ENCODE measurements around the gene C1R.

The C1R gene

DNA sequence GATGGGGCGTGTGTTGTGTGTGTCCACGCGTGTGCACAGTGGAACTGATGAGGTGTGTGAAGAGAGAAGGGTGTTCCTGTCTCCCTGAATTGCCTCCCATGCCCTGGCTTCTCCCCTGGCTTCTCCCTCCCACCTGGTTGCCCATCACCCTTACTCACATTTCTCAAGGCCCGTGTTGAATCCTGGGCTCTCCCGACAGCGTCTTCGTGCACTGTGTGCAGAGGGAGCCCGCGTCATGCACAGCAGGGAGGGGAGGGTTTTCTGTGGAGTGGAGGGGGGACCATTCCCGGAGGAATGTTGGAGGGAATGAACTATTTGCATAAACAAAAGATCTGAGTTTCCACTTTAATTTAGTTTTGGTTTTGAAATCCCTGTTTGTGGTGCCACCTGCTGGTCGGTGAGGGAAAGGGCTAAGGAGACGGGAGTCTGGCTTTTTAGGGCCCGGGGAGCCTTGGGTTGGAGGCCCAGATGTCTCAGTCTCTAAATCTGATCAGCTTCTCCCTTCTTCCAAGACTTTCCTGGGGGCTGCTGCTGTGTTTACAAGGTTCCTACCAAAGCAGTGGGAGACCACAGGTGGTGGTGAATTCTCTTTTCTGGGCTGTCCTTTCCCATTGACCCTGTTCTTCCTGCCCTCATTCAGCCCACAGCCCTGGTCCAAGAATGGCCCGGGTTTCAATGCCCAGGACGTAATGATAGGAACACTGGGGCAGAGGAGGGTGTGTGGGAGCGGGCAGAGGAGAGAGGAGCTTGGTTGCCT lies at the start of gene C1R:
TSS of gene C1R (minus strand) at position 217 of the 757 bp plus-strand sequence. CDS start at position 160, 57 bp downstream.
- DNase-seq: peak; percentile 57 to 63

DNA sequence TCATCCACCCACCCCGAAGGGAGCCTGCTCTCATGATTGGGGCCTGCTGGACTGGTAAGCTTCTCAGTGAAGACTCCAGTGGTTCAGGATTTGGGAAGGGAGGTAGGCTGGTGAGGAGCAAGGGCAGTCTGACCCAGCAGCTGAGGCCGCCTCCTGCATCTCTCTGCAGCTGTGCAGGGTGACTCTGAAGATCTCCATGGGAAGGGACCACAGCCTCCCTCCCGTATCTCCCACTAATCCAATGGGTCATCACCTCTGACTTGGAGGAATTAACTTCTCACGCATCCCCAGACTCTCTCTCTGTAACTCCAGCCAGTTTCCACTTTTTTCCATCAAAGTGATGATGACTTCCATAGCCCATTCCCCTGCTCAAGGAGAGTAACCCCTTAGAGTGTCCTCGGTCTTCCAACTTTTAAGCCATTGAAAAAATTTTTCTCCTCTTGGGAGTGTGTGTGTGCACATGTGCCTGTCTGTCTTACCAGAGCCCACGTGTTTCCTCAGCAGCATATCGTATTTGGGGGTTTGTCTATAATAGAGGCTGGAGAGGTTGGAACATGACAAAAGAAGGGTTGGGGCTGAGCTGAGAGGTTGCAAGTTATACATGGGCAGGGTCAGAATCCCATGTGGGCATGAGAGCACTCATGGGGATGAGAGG lies 49.2 kb upstream of the C1R start:
- DNase-seq: no peak

DNA sequence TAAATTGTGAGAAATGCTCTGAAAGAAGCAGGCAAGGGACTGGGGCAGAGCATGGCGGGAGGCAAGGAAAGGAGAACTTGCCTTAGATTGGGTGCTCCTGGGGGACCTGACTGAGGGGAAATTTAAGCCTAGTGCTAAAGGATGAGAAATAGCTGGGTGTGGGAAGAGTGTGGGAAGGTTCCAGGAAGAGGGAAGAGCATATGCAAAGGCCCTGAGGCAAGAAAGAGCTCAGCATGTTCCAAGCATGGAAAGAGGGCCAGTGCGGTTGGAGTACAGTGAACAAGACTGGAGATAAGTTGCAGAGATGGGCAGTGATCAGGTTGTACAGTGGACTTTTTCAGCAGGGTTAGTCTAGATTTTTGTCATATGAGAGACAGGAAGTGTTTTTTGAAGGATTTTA lies 47.0 kb upstream of the C1R start:
- no peak for DNase-seq

DNA sequence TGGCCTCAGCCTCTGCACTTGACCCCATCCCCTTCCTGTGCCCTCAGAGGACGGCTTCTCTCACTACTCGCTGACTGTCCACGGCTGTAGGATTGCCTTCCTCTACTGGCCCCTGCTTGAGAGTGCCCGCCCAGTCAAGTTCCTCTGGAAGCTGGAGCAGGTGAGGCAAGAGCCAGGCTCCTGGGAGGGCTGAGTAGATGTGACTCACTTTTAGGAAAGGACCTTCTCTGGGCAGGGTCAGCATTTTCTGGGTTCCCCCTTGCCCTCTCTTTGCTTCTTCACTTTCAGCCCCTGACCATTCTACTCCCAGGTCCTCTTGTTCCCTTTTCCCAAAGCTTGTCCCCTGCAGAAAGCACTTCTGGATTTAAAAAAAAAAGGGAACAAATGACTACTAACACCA lies 45.7 kb upstream of the C1R start:
- no peak for DNase-seq

DNA sequence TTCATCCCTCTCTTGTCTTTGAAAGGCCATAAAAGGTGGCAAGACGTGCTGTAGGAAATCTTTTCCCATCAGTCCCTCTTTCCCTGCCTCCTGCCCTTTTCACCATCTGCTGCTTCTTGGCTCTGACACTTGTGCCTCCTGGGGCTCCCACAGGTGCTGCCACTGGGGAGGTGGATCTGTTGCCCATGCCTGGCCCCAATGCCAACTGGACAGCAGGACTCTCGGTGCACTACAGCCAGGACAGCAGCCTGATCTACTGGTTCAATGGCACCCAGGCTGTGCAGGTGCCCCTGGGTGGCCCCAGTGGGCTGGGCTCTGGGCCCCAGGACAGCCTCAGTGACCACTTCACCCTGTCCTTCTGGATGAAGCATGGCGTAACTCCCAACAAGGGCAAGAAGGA lies 44.4 kb upstream of the C1R start:
- no peak for DNase-seq

DNA sequence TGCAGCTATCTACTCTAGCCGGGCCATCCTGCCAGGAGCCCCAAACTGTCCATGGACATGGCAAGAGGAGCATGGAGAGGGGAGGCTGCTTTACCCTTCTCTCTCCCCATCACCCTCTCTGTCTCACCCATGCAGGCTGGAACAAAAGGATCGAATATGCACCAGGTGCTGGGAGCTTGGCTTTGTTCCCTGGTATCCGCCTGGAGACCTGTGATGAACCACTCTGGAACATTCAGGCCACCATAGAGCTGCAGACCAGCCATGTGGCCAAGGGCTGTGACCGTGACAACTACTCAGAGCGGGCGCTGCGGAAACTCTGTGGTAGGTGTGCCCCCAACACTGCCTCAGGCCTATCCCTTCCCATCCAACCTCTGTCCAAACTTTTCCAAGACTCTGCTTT lies 43.8 kb upstream of the C1R start:
- no peak for DNase-seq

DNA sequence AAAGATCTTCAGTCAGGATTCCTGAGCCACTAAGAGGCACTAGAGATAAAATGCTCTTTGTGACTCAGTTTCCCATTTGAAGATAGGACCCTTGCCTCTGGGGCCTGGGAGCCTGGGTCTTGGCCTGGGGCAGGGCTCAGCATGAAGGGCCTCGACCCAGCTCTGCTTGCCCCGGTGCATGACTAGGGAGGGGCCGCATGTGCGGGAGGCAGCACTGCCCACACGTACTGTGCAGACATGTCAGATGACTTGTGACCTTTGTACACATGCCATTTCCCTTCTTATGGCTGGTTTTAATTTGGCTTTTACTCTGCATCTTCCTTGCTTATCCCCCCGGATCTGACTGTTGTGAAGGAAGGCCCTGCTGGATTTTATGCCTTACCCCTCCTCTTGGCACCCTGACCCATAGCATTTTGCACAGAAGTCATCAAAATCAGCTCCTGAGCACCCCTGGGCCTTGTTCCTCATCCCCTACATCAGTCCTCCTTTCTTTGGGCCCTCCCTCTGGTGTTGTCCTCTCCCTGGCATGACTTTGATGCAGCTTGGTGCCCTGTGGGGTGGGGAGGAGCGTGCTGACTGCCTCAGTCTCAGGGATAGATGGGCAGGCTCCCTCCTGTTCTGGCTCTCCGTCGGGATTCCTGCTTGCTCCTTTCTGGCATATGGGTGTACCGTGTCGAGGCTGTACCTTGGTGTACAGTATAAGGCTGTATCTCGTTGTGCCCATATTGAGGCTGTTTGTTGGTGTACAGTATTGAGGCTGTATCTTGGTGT lies 42.3 kb upstream of the C1R start:
- DNase-seq: no peak

DNA sequence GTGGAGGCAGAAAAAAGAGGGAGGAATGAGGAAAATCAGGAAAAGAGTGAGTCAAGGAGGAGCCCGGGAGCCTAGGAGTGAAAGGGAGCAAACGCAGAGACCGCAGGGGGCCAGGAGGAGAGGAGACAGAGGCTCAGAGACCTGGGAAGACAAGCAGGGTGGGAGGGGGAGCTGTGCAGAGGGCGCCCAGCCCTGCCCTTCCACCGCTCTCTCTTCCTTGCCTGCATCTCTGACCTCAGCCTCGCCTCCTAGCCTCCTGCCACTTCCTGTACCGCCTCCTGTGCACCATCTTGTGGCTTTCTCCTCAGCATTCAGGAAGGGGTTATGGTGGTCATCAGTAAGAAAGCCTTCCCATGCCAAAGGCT lies 39.2 kb upstream of the C1R start:
- DNase-seq: no peak

DNA sequence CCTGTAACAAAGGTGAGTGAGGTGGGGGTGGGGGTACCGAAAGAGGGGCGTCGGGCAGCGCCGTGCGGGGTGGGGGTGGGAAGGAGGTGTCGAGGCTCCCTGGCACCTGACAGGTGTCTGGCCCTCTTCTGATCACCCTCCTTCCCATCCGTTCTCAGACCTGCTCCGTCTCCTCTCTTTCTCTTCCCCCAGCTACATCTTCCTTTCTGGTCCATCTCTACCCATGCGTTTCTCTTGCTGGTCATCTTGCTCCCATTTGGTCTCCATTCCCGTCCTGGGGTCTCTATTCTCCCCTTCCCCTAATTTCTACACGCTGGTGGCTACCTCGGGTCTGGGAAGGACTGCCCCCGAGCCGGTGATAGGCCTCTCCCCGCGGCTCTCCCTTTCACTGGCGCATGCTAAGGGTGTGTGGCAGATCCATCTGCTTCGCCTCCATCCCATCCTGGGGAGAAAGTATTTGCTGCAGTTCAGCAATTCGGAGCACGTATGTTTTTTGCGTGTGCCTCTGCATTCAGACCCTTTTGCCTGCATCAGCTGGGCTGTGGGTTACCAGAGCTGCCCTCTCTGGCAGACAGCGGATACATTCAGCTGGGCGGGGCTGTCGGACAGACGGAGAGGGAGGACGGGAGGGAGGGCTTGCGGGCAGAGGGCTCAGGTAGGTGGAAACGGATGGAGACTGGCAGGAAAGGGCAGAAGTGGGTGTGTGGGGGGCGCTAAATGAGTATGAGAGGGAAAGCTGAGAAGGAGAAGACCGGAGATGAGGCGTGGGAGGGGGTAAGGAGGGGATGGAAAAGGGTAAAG lies 38.7 kb upstream of the C1R start:
- DNase-seq: peak; percentile 41 to 42

DNA sequence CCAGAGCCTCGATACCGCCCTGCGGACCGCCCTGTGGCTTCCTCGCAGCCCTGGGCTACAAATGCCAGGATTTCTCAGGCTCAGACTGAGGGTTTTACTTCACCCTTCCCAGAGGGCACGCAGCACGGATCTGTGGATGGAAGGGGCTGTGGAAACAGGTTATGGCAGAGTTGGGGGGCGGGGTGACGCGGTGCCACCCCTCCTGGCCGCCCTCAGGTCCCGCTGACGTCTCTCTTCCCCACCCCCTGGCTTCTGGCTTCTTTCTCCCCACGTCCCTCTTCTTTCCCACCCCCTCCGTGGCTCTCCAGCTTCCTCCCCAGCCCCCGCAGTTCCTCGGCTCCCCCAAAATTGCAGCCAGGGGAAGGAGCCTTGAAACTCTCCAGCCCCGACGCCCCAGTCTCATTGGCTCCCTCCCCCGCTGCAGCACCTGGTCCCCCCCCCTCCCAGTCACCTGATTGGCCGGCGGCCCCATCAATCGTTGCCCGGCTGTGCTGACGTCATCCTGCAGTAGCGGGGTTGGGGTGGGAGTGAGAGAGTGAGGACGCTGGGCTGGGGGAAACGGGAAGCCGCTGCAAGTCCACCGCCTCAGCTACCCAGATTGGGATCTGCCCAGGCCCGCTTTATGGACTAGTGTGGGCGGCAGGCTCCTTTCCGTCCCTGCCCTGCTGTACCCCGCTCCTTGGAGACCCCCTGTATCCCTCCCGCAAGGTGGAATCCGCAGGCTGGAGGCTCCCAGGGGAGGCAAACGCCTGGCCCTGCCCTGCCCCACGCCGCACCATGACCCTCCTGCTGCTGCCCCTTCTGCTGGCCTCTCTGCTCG lies 37.8 kb upstream of the C1R start, which contains the start of gene CLSTN3:
TSS of gene CLSTN3 (plus strand) at position 500 of the 820 bp plus-strand sequence. CDS start at position 778, 278 bp downstream.
- peak; percentile 83 to 84 for DNase-seq

DNA sequence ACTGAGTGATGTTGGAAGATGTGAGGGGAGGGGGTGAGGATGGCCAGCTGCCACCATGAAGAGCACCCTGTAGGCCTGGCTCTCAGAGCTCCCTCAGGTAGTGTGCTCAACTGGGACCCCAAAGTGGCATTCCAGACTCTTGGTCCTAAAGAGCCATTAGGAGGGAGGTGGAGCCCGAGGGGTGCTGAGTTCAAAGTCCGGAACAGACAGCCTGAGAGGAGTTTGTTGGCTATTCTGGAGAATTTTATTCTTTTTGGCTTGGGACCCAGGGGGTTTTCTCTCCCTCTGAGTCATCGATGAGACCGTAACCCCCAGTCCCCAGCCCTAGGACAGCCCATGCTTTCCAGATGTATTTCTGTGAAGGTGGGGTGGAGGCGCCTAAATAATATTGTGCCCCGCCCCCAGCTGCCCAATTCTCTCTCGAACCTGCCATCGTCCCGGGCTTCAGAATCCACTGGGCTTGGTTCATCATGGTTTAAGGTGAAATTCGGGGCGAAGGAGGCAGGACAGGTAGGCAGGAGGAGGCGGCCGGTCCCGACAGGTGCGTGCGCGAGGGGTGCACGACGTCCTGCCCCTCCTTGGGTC lies 37.1 kb upstream of the C1R start:
- no peak for DNase-seq

DNA sequence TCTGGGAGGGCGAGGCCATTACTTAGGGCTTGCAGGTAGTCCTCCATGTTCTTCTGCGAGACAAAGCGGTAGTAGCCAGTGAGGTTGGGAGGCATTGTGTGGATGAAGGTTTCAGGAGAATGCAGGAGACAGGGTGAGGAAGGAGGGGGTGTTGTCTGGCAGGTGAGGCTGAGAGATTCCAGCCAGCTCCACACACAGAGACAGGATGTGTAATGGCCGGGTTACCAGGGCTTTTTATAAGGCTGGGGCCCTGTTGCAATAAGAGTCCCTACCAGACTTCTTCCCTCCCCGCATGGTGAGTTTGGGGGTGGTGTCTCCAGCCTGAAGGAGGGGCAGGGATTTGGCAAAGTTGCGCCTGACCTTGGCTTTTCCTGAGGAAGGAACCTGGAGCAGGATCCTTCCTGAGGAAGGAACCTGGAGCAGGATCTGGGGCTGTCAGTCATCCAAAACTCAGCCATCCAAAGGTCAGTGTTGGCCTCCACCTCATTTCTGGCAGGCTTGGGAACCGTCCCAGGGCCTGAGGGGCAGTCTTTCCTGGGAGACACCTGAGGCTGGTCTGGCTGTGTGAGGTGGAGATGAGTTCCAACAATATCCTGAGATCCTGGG lies 36.5 kb upstream of the C1R start, which contains the start of gene RBP5:
TSS of gene RBP5 (minus strand) at position 209 of the 606 bp plus-strand sequence. CDS start at position 95, 114 bp downstream.
- no peak for DNase-seq

DNA sequence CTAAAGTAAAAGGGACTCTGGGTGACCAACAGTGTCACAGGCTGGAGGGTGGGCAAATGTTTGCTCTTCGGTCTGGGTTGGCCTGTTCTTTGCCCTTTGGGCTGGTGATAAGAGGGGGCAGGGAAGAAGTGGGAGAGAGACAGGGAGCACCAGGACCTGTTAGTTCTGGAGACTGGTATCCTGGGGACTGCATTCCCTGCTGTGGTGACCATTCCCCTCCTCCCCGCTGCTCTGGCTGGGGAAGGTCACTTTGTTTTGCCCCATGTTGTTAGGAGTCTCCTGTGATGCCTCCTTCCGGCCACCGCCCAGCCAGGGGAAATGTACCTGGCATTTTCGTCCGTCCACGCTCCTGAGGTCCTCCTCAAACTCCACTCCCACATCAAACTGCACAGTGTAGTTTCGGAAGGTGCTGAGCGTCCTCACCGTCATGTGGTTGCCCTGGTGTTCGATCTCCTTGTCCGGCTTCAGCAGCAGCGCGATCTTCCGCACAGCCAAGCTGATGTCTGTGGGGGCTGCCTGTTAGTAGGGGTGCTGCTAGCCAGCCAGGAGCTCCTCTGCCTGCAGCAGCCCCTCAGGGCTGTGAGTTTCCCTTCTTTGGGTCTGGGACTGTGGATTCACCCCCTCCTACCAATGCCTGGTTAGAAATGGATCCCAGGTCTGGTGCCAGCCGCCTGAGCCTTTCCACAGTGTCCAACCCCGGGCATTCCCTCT lies 35.8 kb upstream of the C1R start:
- DNase-seq: no peak

DNA sequence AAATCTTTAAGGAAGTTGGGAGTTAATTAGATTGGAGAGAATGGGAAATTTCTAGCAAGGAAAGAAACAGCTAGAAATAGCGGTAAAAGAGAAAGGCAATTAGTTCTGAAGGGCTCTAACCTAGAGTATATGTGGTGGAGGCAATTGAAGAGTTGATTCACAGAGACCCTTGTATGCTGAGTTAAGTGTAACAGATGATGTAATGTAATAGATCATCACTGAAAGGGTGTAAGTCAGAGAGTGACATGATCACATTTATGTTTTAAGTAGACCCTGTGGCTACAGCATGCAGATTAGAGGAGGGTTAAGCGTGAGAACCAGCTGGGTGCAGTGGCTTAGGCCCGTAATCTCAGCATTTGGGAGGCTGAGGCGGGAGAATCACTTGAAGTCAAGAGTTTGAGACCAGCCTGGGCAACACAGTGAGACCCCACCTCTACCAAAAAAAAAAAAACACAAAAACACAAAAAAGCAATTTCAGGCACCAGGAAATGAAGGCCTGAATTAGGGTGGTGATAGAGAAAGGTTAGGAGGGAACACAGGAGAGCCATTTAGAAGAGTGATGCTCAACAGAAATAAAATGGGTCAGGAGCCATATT lies 33.5 kb upstream of the C1R start:
- no peak for DNase-seq

DNA sequence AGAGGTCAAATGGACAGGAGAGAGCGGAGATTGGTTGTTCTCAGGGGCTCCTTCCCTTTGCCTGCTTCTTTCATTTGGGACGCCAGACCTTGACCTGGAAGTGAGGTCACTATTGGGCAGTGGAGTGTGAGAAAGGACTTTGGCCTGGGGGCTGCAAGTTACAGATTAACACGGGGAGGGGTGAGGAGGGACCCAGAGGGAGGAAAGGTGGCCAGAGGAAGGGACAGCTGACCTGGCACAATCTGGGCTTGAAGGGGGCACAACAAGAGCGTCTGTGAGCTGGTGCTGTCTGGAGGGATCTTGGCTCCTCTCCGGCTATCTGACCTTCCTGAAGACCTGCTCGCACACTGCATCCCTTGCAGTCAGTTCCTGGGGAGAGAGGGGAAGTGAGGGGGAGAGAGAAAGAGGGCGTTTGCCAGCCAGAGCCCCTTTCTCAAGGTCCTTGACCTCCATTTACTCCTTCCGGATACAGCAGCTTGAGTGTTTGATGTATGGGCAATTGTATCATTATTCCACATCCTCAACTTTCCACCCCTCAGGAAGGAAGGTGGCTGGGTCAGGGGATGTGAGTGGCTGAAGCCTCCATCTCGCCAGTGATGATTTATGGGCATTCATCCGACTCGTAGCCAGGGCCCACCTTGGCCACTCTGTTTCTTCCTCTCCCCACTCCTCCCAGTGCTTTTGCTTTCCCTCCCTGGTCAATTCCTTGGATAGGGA lies 31.7 kb upstream of the C1R start:
- no peak for DNase-seq

DNA sequence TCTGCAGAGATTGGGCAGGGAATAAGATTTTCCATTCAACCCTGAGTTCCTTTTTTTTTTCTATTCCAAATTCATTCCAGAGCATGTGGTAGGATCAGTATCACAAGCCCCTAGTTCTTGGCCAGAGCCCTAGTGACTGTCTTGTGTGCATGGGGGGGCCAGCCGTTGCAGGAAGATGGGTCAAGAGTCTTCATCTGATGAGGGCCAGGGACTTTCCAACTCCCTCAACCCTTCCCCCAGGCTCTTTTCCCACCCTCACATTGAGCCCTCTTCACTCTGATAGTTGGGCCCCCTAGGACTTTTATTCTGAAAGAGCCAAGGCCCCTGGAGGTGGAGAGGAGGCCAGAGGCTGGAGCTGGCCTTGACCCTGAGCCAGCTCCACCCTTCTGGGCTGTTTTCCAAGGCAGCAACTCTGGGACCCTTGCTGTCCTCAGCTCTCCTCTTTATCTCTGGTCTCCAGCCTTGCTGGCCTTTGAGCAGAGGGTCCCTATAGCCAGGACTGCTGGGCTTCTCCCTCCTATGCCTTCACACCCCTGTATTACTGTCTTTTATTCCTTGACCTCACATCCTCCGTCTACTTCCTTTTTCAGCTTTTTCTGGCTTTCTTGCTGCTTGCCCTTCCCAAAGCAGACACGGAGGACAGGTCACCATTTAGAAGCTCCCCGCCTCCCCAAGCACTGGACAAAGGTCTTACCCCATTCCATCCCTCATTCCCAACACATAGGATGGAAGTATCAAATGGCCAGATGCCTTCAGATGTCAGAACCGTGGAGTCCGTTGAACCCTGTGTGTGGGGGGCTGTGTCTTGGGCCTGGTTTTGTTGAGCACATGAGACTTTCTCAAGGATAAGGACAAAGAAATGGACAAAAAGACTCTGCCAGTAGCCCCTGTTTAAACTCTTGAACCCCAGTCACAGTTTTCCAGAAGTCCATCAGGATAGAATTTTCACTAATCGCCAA lies 30.8 kb upstream of the C1R start:
- no peak for DNase-seq

DNA sequence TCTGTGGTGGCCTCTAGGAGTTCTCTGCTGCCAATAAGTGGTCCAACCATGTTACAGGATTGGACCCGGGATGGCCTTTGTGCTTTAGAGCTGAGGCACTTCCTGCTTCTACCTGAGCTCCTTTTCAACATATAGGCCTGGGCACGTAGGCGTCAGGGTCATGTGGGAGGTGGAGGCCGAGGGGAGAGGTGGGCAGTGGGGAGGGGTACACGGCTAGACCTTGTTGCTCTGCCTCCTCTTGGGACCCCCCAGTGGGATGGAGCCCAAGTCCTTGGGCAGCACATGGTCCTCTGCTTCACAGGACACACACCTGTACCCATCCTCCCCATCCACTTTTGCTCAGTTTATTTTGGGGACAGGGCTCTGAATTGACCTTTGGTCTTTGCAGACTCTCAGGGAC lies 29.1 kb upstream of the C1R start:
- no peak for DNase-seq

DNA sequence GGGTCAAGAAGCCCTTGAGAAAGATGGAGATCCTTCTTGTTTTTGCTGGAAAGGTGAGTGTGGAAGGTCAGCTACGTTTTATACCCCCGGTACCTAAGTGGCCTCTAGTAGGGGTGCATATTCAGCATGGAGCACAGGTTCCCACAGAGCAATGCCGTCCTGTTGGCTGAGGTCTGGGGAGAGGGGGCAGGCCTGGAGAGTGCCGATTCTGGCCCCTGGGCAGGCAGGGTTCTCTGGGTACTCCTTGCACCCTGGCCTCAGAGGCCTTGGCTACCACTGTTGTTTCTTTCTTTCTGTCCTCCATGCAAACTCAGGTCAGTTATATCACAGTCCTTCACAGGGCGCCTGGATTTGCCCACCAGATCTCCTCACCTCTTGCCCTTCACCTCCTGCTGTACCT lies 27.9 kb upstream of the C1R start:
- no peak for DNase-seq

Measured in stimulated activated CD4-positive, alpha-beta T cell treated with anti-CD3 and anti-CD28 coated beads, Interleukin-4, amount 100 ng/mL, for 4 hours (primary cell).